22Rv1 (cell line): ENCODE measurements around the gene SIDT1.

Experiments
- H3K27ac ChIP-seq: fragments of 450-650 bp; 2 replicates; pipeline ENCODE4 v1.5.1; 2017
- ZFX ChIP-seq: fragments of 450-650 bp; IDR thresholded peaks from 2 replicates; pipeline ENCODE4 v1.6.1; 2017; ENCODE audit warnings: antibody characterized with exemption, borderline replicate concordance
- TF ChIP-seq, protein P1 (sequence below): fragments of 450-650 bp; IDR thresholded peaks from 2 replicates; pipeline ENCODE4 v1.5.1; 2017; ENCODE audit warnings: mild to moderate bottlenecking

The SIDT1 gene

DNA sequence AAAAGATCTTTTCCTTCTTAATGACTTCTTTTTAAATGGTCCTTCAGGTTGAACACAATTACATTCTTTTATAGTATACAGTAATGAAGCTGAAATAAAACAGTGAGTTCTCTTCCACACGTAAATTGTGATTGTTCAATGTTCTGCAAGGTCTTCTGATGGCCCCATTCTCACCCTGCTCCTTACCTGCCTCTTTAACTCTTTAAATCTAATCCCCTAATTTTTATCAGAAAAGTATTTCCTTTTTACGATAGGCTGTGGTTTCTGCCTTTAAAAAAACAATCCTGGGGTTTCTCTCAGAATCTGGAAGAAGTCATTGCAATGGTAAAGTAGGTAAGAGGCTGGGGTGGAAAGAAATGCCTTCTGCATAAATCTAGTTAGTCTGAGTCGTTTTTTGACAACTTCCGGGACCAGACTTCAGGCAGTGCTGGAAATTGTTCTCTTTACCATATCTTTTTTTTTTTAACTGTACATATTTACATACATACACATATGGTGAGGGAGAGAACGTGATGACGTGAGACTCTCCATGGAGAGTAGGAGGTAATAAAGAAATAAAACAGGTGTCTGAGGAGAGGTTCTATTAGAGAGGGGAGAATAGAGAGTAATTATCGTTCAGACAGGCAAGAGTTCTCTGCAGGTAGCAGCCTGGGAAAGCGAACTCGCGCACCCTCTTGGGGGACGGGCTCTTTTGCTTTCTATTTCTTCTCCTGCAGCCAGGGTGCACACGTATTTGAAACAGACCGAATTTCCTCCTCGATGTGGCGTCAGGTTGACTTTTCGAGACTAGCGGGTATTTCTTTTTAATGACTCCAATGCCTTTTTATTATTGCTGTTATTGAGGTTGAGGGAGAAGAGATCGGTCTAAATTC lies at the start of gene SIDT1:
Gene SIDT1, plus strand, starts transcription at position 730 of the 872 bp plus-strand sequence. CDS start 467 bp downstream, outside the sequence.
- H3K27ac ChIP-seq, result no peak within 1 kb of the TSS
- TF ChIP-seq, protein P1, sequence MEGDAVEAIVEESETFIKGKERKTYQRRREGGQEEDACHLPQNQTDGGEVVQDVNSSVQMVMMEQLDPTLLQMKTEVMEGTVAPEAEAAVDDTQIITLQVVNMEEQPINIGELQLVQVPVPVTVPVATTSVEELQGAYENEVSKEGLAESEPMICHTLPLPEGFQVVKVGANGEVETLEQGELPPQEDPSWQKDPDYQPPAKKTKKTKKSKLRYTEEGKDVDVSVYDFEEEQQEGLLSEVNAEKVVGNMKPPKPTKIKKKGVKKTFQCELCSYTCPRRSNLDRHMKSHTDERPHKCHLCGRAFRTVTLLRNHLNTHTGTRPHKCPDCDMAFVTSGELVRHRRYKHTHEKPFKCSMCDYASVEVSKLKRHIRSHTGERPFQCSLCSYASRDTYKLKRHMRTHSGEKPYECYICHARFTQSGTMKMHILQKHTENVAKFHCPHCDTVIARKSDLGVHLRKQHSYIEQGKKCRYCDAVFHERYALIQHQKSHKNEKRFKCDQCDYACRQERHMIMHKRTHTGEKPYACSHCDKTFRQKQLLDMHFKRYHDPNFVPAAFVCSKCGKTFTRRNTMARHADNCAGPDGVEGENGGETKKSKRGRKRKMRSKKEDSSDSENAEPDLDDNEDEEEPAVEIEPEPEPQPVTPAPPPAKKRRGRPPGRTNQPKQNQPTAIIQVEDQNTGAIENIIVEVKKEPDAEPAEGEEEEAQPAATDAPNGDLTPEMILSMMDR, result no peak
- no peak for TF ChIP-seq ZFX

DNA sequence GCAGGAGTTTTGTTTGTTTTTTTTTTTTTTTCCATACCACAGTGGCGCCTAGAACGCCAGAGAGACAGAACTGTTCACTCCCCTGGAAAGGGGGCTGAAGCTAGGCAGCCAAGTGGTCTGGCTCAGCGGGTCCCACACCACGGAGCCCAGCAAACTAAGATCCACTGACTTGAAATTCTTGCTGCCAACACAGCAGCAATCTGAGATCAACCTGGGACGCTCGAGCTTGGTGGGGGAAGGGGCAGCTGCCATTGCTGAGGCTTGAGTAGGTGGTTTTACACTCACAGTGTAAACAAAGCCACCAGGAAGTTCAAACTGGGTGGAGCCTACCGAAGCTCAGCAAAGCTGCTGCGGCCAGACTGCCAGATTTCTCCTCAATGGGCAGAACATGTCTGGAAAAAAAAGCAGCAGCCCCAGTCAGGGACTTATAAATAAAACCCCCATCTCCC lies 47.2 kb upstream of the SIDT1 start:
- H3K27ac ChIP-seq, result no peak overlapping the region

GRCh38 chr3:113495035-113495434 lies 37.3 kb upstream of the SIDT1 start:
- H3K27ac ChIP-seq, result no peak overlapping the region
- no peak for TF ChIP-seq ZFX
- TF ChIP-seq, protein P1, result peak; percentile 44

More for the DNA sequence above, 47.2 kb upstream of the SIDT1 start:
- TF ChIP-seq, protein P1, result no peak

DNA sequence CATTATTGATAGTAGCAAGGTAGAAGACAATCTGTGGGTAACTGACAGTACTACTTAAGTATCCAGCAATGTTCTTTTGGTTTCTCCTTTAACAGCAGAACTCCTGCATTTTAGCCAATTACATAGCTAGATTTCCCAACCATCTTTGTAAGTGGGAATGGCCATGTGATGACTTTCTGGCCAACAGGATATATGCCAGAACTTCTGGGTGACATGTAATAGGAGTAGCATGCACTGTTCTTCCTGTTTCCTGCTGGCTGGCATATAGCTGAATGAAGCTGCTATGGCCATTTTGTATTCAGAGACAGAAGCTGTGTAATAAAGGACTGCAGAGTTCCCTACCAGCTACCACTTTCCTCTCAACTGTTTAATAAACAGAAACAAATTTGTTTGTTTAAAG lies 35.4 kb upstream of the SIDT1 start:
- TF ChIP-seq ZFX, result no peak
- TF ChIP-seq, protein P1, result no peak
- H3K27ac ChIP-seq, result no peak overlapping the region

GRCh38 chr3:113498221-113499005 lies 33.9 kb upstream of the SIDT1 start:
- no peak for TF ChIP-seq ZFX
- TF ChIP-seq, protein P1, result no peak
- no peak overlapping the region for H3K27ac ChIP-seq

DNA sequence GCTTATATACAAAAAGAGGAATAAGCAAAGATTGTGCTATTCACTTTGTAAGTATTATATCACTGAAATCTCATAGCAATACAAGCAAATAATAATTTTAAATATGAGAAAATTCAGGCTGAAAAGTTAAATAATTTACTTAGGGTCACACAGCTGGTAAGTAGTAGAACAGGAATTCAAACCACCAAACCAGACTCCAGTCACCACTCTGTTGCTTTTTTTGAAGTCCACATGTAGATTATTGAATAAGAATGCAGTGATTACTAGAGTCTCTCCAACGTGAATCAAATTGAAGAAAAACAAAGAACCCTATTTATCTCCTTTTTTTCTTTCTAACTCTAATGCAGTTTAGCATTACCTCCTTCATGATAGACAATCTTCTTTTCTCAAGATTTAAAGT lies 33.3 kb upstream of the SIDT1 start:
- no peak overlapping the region for H3K27ac ChIP-seq
- no peak for TF ChIP-seq ZFX
- TF ChIP-seq, protein P1, result no peak

DNA sequence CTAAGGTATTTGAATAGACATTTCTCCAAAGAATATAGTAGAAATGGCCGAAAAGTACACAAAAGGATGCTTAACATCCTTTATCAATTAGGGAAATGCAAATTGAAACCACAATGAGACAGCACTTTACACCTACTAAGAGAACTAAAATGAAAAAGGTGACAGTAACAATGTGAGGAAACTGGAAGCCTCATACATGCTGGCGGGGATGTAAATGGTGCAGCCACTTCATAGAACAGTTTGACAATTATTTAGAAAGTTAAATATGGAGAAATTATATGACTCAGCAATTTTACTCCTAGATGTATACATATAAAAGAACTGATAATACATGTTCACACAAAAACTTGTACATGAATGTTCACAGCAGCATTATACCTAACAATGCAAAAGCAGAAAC lies 30.8 kb upstream of the SIDT1 start:
- TF ChIP-seq, protein P1, result no peak
- TF ChIP-seq ZFX, result no peak

More for the DNA sequence above, 30.8 kb upstream of the SIDT1 start:
- no peak overlapping the region for H3K27ac ChIP-seq
